ENCODE measurements around the gene TRAPPC14. TPM values are rescaled to one million over a fixed set of nuclear protein-coding genes. Genes with fewer than 3 reads are reported as not detected.
"Not testable (repeated sequence)": the region's sequence is repeated elsewhere in the genome, so short reads cannot be mapped to it uniquely, and the experiment has no call there.

The TRAPPC14 gene, protein sequence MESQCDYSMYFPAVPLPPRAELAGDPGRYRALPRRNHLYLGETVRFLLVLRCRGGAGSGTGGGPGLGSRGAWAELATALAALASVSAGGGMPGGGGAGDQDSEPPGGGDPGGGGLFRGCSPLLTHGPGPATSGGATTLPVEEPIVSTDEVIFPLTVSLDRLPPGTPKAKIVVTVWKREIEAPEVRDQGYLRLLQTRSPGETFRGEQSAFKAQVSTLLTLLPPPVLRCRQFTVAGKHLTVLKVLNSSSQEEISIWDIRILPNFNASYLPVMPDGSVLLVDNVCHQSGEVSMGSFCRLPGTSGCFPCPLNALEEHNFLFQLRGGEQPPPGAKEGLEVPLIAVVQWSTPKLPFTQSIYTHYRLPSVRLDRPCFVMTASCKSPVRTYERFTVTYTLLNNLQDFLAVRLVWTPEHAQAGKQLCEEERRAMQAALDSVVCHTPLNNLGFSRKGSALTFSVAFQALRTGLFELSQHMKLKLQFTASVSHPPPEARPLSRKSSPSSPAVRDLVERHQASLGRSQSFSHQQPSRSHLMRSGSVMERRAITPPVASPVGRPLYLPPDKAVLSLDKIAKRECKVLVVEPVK
- 10 to 100 TPM in 2 of 3 donors, 1 to 10 TPM in 1; 3.4 to 16.1 (median 12.6) TPM for total RNA-seq

DNA sequence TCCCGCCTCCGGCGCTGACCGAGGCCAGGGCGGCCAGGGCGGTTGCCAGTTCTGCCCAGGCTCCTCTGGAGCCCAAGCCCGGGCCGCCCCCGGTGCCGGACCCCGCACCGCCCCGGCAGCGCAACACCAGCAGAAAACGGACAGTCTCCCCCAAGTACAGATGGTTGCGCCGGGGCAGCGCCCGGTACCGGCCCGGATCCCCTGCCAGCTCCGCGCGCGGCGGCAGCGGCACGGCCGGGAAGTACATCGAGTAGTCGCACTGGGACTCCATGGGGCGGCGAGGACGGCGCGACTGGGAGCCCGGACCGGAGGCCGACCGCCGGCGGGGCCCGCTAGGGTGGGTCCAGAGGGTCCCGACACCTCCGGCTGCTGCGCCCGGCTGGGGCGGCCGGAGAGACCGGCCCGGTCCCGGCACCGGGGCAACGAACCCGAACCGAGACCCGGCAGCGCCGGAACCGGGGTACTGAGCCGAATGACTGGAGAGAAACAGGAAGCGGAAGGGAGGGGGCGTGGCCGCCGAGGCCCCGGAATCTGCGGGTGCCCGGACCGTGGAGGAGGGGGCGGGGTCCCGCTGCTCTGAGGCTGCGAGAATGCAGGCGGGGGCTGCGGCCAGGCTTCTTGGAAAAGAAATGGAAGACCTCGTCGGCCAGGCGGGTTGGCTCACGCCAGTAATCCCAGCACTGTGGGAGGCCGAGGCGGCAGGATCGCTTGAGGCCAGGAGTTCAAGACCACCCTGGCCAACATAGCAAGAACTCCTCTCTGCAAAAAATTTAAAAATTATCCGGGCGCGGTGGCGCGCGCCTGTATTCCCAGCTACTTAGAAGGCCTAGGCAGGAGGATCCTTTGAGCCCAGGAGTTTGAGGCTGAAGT lies at the start of gene TRAPPC14:
Gene TRAPPC14 (minus strand): TSS at position 495 of the 870 bp plus-strand sequence. CDS start 224 bp downstream, at position 271.
- H3K27me3 ChIP-seq: no peaks in the 10 kb centered on the region
- no peaks in the 10 kb centered on the region for H3K36me3 ChIP-seq
- peak; percentile 83 to 88 for DNase-seq (ENCODE audit: low spot score in 2 of 2)
- peaks cover 6 to 12% of the 10 kb centered on the region in 2 donors for H3K4me1 ChIP-seq
- intact Hi-C loops (cut with DNase I; ENCODE audit: low total_unique reads): no loop called here
- H3K4me3 ChIP-seq: peak within 1 kb of the TSS; percentile 85 to 99 (median 85)
- peak within 1 kb of the TSS; percentile 76 to 86 for H3K27ac ChIP-seq
- H3K9me3 ChIP-seq: no peaks in the 10 kb centered on the region
- TF ChIP-seq POLR2AphosphoS5 (IDR thresholded peaks at IDR 0.05) (peak in 2 of 3 donors; percentile 26 to 41), POLR2A (IDR thresholded peaks at IDR 0.05) (peak; percentile 26)
- TF ChIP-seq, protein P1, sequence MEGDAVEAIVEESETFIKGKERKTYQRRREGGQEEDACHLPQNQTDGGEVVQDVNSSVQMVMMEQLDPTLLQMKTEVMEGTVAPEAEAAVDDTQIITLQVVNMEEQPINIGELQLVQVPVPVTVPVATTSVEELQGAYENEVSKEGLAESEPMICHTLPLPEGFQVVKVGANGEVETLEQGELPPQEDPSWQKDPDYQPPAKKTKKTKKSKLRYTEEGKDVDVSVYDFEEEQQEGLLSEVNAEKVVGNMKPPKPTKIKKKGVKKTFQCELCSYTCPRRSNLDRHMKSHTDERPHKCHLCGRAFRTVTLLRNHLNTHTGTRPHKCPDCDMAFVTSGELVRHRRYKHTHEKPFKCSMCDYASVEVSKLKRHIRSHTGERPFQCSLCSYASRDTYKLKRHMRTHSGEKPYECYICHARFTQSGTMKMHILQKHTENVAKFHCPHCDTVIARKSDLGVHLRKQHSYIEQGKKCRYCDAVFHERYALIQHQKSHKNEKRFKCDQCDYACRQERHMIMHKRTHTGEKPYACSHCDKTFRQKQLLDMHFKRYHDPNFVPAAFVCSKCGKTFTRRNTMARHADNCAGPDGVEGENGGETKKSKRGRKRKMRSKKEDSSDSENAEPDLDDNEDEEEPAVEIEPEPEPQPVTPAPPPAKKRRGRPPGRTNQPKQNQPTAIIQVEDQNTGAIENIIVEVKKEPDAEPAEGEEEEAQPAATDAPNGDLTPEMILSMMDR (IDR thresholded peaks at IDR 0.05): no peak

DNA sequence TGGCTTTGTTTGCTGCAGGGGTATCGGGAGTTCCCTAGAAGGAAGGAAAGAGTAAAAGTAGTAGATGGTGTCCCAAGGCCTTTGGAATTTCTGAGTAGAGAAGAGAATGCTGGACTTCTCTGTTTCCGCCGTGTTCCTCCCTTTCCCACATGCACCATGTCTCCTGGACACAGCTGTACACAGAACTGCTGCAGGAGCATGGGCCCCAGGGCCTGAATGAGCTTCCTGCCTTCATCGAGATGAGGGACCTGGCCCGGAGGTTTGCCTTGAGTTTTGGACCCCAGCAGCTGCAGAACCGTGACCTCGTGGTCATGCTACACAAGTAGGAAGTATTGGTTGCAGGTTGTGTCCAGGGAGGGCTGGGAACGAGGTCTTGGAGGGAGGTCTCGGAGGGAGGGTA lies 45.9 kb upstream of the TRAPPC14 start:
- intact Hi-C loops (cut with DNase I; ENCODE audit: low total_unique reads): no loop called here
- no peaks in the 10 kb centered on the region for H3K27me3 ChIP-seq
- TF ChIP-seq POLR2AphosphoS5 (IDR thresholded peaks at IDR 0.05) (no peak), POLR2A (IDR thresholded peaks at IDR 0.05) (no peak)
- TF ChIP-seq, protein P1 (IDR thresholded peaks at IDR 0.05): no peak
- no peak overlapping the region for H3K4me3 ChIP-seq
- no peak overlapping the region for H3K27ac ChIP-seq
- H3K9me3 ChIP-seq: no peaks in the 10 kb centered on the region
- H3K36me3 ChIP-seq: no peaks in the 10 kb centered on the region
- H3K4me1 ChIP-seq: no peaks in the 10 kb centered on the region
- no peak for DNase-seq (ENCODE audit: low spot score in 2 of 2)

DNA sequence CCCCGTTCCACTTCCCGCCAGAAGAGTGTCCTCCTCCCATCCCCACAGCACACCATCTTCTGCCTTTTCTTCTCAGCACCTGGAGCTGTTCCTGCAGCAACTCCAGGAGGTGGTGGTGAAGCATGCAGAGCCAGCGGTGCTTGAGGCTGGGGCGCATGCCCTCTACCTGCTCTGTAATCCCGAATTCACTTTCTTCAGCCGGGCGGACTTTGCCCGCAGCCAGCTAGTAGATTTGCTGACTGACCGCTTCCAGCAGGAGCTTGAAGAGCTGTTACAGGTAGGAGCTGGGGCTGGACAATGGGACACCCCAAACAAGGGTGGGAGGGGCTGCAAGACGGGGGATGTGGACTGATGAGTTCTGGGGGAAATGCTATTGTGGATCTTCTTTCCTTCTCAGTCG lies 42.2 kb upstream of the TRAPPC14 start:
- no peak for DNase-seq (ENCODE audit: low spot score in 2 of 2)
- H3K9me3 ChIP-seq: no peaks in the 10 kb centered on the region
- H3K36me3 ChIP-seq: no peaks in the 10 kb centered on the region
- no peak overlapping the region for H3K4me3 ChIP-seq
- no peaks in the 10 kb centered on the region for H3K4me1 ChIP-seq
- no peaks in the 10 kb centered on the region for H3K27me3 ChIP-seq
- intact Hi-C loops (cut with DNase I; ENCODE audit: low total_unique reads): no loop called here
- H3K27ac ChIP-seq: no peak overlapping the region
- TF ChIP-seq, protein P1 (IDR thresholded peaks at IDR 0.05): no peak
- TF ChIP-seq POLR2A (IDR thresholded peaks at IDR 0.05): no peak

DNA sequence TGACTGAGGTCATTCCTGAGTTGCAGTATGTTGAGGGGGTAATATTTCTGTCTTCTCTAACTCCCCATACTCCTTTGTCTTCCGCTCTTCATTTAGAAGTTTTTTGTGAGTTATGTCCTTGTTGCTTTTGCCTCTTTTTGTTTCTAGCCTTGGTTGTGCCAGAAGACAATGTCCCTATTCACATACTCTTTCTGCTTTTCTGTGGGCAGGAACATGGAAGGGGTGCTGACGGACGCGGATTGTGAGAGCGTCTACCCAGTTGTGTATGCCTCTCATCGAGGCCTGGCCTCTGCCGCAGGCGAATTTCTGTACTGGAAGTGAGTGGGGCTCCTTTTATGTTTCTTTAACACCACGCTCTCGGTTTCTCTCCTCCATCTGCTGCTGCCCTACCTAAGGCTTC lies 39.7 kb upstream of the TRAPPC14 start:
- Histone ChIP-seq H3K9me3 (no peaks in the 10 kb centered on the region), H3K4me1 (no peaks in the 10 kb centered on the region), H3K27ac (no peak overlapping the region), H3K4me3 (no peak overlapping the region), H3K27me3 (no peaks in the 10 kb centered on the region), H3K36me3 (no peaks in the 10 kb centered on the region)
- DNase-seq (ENCODE audit: low spot score in 2 of 2): no peak
- no peak for TF ChIP-seq POLR2A (IDR thresholded peaks at IDR 0.05)
- TF ChIP-seq POLR2AphosphoS5 (IDR thresholded peaks at IDR 0.05): no peak
- TF ChIP-seq, protein P1 (IDR thresholded peaks at IDR 0.05): no peak
- intact Hi-C loops (cut with DNase I; ENCODE audit: low total_unique reads): no loop called here

DNA sequence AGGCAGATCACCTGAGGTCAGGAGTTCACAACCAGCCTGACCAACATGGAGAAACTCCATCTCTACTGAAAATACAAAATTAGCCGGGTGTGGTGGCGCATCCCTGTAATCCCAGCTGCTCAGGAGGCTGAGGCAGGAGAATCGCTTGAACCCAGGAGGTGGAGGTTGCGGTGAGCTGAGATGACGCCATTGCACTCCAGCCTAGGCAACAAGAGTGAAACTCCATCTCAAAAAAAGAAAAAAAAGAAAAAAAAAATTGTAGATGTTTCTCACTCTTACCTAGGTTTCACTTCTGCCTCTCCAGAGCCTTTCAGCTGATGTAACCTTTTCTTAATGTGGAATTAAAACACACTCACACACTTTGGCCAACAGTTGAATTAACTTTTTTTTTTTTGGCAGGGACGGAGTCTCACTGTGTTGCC lies 37.4 kb upstream of the TRAPPC14 start:
- H3K9me3 ChIP-seq; H3K36me3 ChIP-seq; H3K27ac ChIP-seq; DNase-seq (ENCODE audit: low spot score in 2 of 2); H3K4me3 ChIP-seq; intact Hi-C loops (cut with DNase I; ENCODE audit: low total_unique reads); H3K4me1 ChIP-seq; H3K27me3 ChIP-seq: not testable (repeated sequence)

All from breast epithelium (tissue), 4 donors.